NCI-H446 treated with DMSO at 0.1 percent for 48 hours (cell line): ENCODE data around the gene PM20D2.
"Not testable (repeated sequence)": the region's sequence is repeated elsewhere in the genome, so short reads cannot be mapped to it uniquely, and the experiment has no call there.

Source experiments
- DNase-seq: peaks from one replicate; lab custom pipeline; 2025; lab: John Stamatoyannopoulos, UW

PM20D2 gene

GRCh38 chr6:89145956-89146717 lies at the start of gene PM20D2:
TSS of gene PM20D2 (plus strand) at chr6:89146055. CDS start at chr6:89146145, 90 bp downstream.
- peak; percentile 28 for DNase-seq

- no peak for DNase-seq
These were observed 47.4 kb upstream of the PM20D2 start for GRCh38 chr6:89098461-89098860.

GRCh38 chr6:89100114-89100513 lies 45.7 kb upstream of the PM20D2 start:
- no peak for DNase-seq

DNA sequence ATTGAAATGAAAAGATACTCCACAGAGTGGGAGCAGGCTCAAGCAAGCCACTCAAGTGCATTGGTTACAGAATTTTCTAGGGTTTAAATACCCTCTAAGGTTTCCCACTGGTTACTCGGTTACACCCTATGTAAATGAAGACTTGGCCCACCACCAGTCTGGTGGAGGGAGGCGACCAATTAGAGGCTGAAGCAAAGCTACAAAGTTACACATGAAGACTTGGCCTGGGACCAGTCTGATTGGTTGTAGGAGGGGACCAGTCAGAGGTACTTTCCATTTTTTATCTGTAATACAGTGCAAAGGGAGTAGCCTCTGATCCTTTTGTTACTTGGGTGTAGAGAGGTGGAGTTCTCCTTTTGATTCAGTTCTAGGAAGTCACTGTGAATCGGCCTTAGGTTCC lies 35.6 kb upstream of the PM20D2 start:
- DNase-seq = no peak

DNA sequence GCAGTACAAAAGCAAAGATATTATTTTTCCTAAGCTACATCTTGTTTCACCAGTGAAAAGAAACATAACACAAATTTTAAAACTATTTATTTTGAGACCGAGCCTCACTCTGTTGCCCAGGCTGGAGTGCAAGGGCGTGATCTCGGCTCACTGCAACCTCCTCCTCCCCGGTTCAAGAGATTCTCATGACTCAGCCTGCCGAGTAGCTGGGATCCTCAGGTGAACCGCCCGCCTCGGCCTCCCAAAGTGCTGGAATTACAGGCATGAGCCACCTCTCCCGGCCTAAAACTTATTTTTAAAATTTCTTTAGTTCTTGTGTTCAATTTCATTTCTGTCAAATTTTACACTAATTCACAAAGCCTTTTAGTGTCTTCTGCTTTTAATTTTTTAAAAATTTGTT lies 33.9 kb upstream of the PM20D2 start:
- DNase-seq = no peak

- no peak for DNase-seq
These were observed 29.2 kb upstream of the PM20D2 start for GRCh38 chr6:89116702-89117101.

DNA sequence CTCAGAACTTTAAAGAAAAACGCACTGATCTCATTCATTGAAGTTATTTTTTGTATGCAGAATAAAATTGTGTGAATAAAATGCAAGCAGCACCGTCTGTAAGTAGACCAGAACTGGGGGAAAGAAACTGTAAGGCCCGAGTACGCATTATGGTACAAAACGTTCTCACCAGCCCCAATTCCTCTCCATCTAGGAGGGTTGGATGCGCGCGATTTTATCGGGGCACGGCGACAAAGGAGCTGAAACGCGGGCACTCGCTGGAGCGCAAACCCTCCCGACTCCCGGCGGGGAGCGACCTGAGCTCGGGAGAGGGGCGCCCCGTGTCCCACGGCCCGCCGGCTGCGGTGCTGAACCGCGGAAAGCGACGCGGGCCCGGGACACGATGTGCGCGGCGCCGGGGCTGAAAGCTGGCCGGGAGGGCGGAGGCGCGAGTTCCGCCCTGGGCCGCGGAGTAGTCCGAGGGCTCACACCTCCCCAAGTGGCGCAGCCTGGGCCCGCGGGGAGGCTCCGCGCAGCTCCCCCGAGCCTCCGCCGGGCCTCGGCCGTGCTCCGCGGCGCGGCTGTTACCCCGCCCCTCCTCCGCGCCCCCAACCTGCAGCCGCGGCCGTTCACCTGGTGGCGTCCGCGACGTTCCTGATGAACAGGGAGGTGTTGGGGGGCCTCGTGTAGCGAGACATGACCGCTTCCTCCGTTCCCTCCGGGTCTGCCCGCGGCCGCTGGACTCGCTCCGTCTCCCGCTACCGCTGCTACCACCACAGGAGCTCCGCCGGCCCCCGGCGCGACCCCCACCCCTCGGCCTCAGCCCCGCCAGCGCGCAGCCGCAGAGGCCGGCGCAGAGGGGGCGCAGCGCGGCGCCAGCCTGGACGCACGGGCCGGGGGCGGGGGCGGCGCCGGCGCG lies 28.4 kb upstream of the PM20D2 start, which contains the start of gene SRSF12:
TSS of gene SRSF12 (minus strand) at position 861 of the 898 bp plus-strand sequence. CDS start at position 677, 184 bp downstream.
- no peak for DNase-seq

DNA sequence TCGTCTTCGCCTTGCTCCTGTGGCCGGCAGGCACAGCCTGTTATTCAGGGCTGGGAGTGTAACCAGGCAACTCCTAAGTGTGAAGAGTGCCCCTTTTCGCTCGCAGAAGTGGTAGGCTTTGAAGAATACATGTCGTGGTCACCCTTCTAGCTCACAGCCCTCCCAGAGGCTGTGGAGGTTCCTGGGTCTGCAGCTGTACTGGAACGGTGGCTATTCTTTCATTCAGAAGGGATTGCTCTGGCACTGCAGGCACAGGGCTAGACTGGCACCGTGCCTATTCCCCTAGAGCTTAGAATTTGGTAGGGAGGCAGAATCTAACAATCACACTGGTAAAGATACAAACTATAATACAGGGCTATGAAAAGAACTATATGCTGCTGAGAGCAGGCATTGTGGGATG lies 26.9 kb upstream of the PM20D2 start:
- DNase-seq = no peak

DNA sequence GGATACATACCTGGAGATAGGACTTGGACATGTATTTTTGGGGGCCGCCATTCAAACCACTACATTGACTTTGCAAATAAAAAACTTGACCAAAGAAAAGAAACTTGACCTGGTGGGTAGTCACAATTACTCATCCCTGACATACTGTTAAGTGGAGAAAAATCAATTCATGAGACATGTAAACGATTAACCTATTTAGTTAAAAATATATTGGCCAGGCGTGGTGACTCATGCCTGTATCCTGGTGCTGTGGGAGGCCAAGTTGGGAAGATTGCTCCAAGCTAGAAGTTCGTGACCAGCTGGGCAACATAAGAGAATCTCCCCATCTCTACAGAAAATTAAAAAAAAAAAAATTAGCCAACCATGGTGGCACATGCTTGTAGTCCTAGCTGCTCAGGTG lies 25.5 kb upstream of the PM20D2 start:
- DNase-seq = no peak

DNA sequence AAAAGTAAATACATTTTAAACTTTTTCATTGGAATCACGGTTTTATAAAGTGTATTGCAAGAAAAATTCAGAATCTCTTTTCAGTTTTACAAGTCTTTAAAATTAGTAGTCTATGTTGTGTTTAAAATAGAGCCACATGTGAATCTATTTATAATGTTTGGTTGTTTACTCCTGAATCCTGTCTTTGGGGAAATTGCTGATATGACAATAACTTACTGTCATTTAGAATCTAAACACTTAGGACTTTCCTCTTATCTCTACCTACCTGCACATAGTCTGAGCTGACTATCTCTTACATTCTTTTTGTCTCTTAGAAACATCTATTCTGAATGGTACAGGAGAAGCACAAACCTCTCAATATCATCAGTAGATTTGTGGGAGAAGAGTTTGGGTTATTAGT lies 23.9 kb upstream of the PM20D2 start:
- DNase-seq = no peak

DNA sequence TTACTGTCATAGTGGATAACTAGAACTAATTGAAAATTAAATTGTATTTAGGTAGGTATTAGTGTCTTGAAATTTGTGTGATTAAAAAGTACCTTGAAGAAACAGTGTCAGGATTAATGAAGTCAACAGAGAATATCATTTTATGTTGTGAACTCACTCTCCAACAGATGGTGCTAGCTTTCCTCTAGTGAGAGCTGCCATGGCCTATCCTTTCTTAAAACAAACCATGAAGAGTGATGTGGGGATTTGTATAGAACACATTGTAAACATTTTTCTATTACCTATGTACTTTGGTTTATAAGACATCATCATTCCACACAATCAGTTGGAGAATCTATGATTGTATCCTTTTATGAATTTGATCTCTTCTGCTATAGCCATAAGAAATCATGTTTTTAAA lies 23.2 kb upstream of the PM20D2 start:
- peak; percentile 17 for DNase-seq

GRCh38 chr6:89128256-89128671 lies 17.6 kb upstream of the PM20D2 start:
- not testable (repeated sequence) for DNase-seq

GRCh38 chr6:89131599-89131998 lies 14.3 kb upstream of the PM20D2 start:
- no peak for DNase-seq

GRCh38 chr6:89132057-89132456 lies 13.8 kb upstream of the PM20D2 start:
- no peak for DNase-seq

- DNase-seq = no peak
These were observed 11.9 kb upstream of the PM20D2 start for GRCh38 chr6:89133981-89134380.

GRCh38 chr6:89134723-89135122 lies 11.1 kb upstream of the PM20D2 start:
- no peak for DNase-seq

GRCh38 chr6:89138173-89138572 lies 7.7 kb upstream of the PM20D2 start:
- no peak for DNase-seq

- no peak for DNase-seq
These were observed 6.1 kb upstream of the PM20D2 start for GRCh38 chr6:89139509-89140346.

DNA sequence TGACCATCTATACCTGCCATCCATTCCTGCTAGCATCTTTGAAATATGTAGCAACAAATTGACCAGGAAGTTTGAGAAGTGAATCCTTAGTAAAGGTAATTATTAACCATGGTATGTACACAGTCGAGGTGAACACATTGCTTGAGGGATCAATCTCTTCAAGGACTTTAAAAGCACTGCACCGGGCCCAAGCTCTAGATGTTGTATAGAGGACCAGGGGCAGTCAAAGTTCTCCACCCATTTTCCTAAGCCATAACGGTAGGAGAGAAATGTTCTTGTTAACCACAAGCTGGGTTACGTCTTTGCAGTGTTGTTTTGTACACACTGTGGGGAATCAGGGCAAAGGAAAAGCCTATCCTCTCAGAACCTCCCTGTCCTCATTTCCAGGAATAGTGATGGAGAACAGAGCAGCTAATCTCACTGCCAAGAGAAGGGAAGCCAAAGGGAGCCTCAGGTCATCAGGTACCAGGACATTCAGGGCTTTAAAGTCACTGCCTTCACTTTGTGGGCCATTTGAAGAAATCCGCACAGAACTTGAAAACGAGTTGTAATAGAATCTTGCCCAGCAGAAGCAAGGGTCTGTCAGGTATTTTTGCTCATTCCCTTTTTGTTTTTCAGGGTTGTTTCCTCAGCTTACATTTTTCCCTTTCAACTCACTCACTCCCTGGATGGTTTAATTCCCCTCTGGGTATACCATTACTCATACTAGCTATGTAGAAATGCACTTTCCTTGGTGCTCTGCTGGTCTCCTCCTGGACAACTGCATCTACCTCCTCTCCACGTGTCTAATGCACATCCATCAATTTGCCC lies 5.3 kb upstream of the PM20D2 start:
- no peak for DNase-seq

DNA sequence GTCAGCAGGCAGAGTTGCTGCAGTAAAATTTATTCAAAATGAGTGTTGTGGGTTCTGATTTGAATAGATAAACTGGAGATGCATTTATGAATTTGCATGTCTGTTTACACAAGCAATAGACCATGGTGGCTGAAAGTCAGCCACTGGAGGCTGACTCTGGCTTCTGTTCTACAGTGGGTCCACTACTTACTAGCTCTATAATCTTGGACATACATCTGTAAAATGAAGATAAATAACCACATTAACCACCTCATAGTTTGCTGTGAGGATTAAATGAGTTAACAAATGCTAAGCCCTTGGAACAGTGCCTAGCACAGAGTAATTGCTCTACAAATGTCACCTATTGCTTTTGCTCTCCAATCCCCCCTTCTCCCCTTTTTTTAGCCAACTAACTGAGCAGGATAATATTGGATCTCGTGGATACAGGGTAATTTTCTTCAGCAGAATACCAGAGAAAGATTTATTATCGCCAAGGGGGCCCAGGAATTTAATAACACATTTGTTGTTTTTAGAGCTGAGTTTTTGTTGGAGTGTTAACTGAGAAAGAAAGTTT lies 1.4 kb upstream of the PM20D2 start:
- DNase-seq = no peak
